GM12878 (cell line): ENCODE results near the gene TFAP2B. TPM values are rescaled to one million over a fixed set of nuclear protein-coding genes. Genes with fewer than 3 reads are reported as not detected.
A peak's percentile ranks its signal among the peaks of the same experiment; 100 is the strongest.

ENCODE experiments used
- ATAC-seq: fragments of 200-7000 bp; cut with Tn5 transposase; 3 replicates; pipeline ENCODE4 v1.9.1; 2020; ENCODE audit warnings: mild to moderate bottlenecking, moderate library complexity
- BruUV-seq: library from RNA; stranded (reverse); fragments of 400-500 nt; replicated peaks from 2 replicates; lab custom pipeline; 2021; lab: Mats Ljungman, UMichigan
- CTCF ChIA-PET: fragments of 300-600 bp; sonication (Branson Sonifier 250); formaldehyde crosslinking; extraction: SDS; loops from one replicate; lab custom pipeline; 2021; ENCODE audit warnings: inconsistent platforms; lab: Yijun Ruan, JAX
- POLR2A ChIA-PET: fragments of 350-600 bp; formaldehyde crosslinking; extraction: SDS; loops from one replicate; lab custom pipeline; 2021; ENCODE audit warnings: inconsistent platforms; lab: Charles Lee
- RAD21 ChIA-PET: fragments of 300-600 bp; sonication (Branson Sonifier 250); formaldehyde crosslinking; loops from one replicate; lab custom pipeline; 2023; ENCODE audit warnings: antibody characterized with exemption; ENCODE audit not compliant: unreplicated experiment; lab: Charles Lee
- SMC1A ChIA-PET: fragments of 300-600 bp; sonication (Branson Sonifier 250); formaldehyde crosslinking; loops from one replicate; lab custom pipeline; 2023; ENCODE audit not compliant: unreplicated experiment, uncharacterized antibody; lab: Charles Lee
- DNase-seq: peaks from one replicate; pipeline ENCODE4 v3.0.0-alpha.2; 2011; ENCODE audit warnings: low read depth, low spot score
- FAIRE-seq: peaks from 3 replicates; lab custom pipeline; 2011; peaks lifted over from hg19 to GRCh38; lab: Jason Lieb, UNC
- H2AFZ ChIP-seq: 2 replicates; pipeline ENCODE4 v1.6.0; 2011; ENCODE audit warnings: low read depth, low read length, control low read depth; ENCODE audit not compliant: control insufficient read depth
- H3K27ac ChIP-seq: 2 replicates; pipeline ENCODE4 v1.5.1; 2011; ENCODE audit warnings: control low read depth; ENCODE audit not compliant: control insufficient read depth, insufficient read depth
- H3K27me3 ChIP-seq, 2 experiments: replicated peaks in 1 of 2; 2 replicates each; pipeline versions ENCODE4 v1.6.0 to v1.6.1; 2011; ENCODE audit warnings: low read length in 1 of 2; ENCODE audit not compliant: control insufficient read depth in 2 of 2, insufficient read depth in 2 of 2
- H3K36me3 ChIP-seq, 2 experiments: 2 replicates each; pipeline ENCODE4 v1.5.1; 2011; ENCODE audit warnings: low read length in 1 of 2; ENCODE audit not compliant: control insufficient read depth in 2 of 2, insufficient read depth in 2 of 2
- H3K4me1 ChIP-seq: 2 replicates; pipeline ENCODE4 v1.6.1; 2011; ENCODE audit warnings: mild to moderate bottlenecking, low read length, moderate library complexity, mixed read lengths; ENCODE audit not compliant: control insufficient read depth, insufficient read depth
- H3K4me2 ChIP-seq: 2 replicates; pipeline ENCODE4 v1.6.0; 2011; ENCODE audit warnings: control low read depth; ENCODE audit not compliant: control insufficient read depth, insufficient read depth
- H3K4me3 ChIP-seq: fragments of 200-600 bp; sonication (generic); 2 replicates; pipeline ENCODE4 v1.5.1; 2016
- H3K79me2 ChIP-seq: 2 replicates; pipeline ENCODE4 v1.6.0; 2011; ENCODE audit warnings: low read length; ENCODE audit not compliant: control insufficient read depth, insufficient read depth
- H3K9ac ChIP-seq: 2 replicates; pipeline ENCODE4 v1.8.0; 2011; ENCODE audit warnings: low read length, control low read depth, mixed read lengths; ENCODE audit not compliant: control insufficient read depth, insufficient read depth
- H3K9me3 ChIP-seq: replicated peaks from 3 replicates; pipeline ENCODE4 v1.5.1; 2011; ENCODE audit warnings: mild to moderate bottlenecking, low read length; ENCODE audit not compliant: control insufficient read depth, insufficient read depth
- H4K20me1 ChIP-seq: 2 replicates; pipeline ENCODE4 v1.6.0; 2011; ENCODE audit not compliant: control insufficient read depth, insufficient read depth
- BCL11A ChIP-seq: IDR thresholded peaks from 2 replicates; pipeline ENCODE4 v1.6.1; 2011; ENCODE audit warnings: low read depth, low read length
- HDAC2 ChIP-seq: fragments of 200-600 bp; sonication (generic); IDR thresholded peaks from 2 replicates; pipeline ENCODE4 v1.6.1; 2017
- JUNB ChIP-seq: IDR thresholded peaks from 2 replicates; pipeline ENCODE4 v1.6.1; 2016; ENCODE audit warnings: antibody characterized with exemption, mild to moderate bottlenecking
- MTA2 ChIP-seq: fragments of 450-650 bp; IDR thresholded peaks from 2 replicates; pipeline ENCODE4 v1.6.1; 2016; ENCODE audit warnings: low read depth, mild to moderate bottlenecking, moderate library complexity
- RB1 ChIP-seq: fragments of 450-650 bp; formaldehyde crosslinking; IDR thresholded peaks from 2 replicates; pipeline ENCODE4 v1.6.1; 2017; ENCODE audit warnings: mild to moderate bottlenecking, borderline replicate concordance
- SMC3 ChIP-seq: IDR thresholded peaks from 2 replicates; pipeline ENCODE4 v1.6.1; 2011; ENCODE audit warnings: low read length, improper control_type of control experiment, borderline replicate concordance
- SP1 ChIP-seq: IDR thresholded peaks from one replicate; pipeline ENCODE4 v1.6.1; 2011; ENCODE audit warnings: low read depth, low read length
- SREBF1 ChIP-seq: IDR thresholded peaks from 2 replicates; pipeline ENCODE4 v1.6.1; 2012; ENCODE audit warnings: mild to moderate bottlenecking, low read length
- ZNF217 ChIP-seq: fragments of 450-650 bp; IDR thresholded peaks from 2 replicates; pipeline ENCODE4 v1.6.1; 2017; ENCODE audit warnings: antibody characterized with exemption, mild to moderate bottlenecking
- WGBS: methylation state at CpG from one replicate; pipeline ENCODE4 v1.1.6; 2016; ENCODE audit warnings: low lambda C conversion rate; ENCODE audit not compliant: insufficient replicate concordance, insufficient coverage; ENCODE audit errors: missing lambda C conversion rate; 5-methylcytosine and 5-hydroxymethylcytosine counted together
- in situ Hi-C: fragments of 300-500 bp; cut with MboI; formaldehyde crosslinking; loops from 9 replicates; pipeline ENCODE4 v1.14.3; 2018; ENCODE audit warnings: mixed read lengths
- intact Hi-C: fragments of 100-400 bp; cut with micrococcal nuclease; formaldehyde crosslinking; loops from one replicate; pipeline ENCODE4 v1.14.2; 2022; ENCODE audit not compliant: unreplicated experiment
- polyA plus RNA-seq, 11 experiments: library from polyadenylated mRNA; depleted of rRNA in 4 of 11; unstranded in 6 of 11; stranded (reverse) in 5 of 11; fragments of >200 nt; fragmentation: Nextera tagmentation in 4 of 11; fragmentation: Illumina TruSeq in 1 of 11; extraction: Ambion mirVana in 4 of 11; extraction: Trizol in 1 of 11; gene quantifications; 1 replicate in 1 of 11; 2 replicates in 10 of 11; pipeline versions ENCODE4 v1.2.1 to v1.2.3, GENCODE V29; 2011 to 2016; ENCODE audit warnings: inconsistent platforms in 2 of 11, missing spikeins in 2 of 11, low read depth in 1 of 11
- total RNA-seq, 4 experiments: library from RNA; depleted of rRNA in 3 of 4; stranded (reverse); fragments of >200 nt in 3 of 4; fragmentation: Illumina TruSeq in 1 of 4; extraction: Trizol in 1 of 4; gene quantifications; 2 replicates each; pipeline versions ENCODE4 v1.2.1 to v1.2.3, GENCODE V29; 2013 to 2021
- TF ChIP-seq, protein P1 (sequence below): fragments of 450-650 bp; IDR thresholded peaks from 2 replicates; pipeline ENCODE4 v1.6.1; 2017; ENCODE audit warnings: mild to moderate bottlenecking, moderate library complexity
- TF ChIP-seq, protein P2 (sequence below): fragments of 450-650 bp; IDR thresholded peaks from 2 replicates; pipeline ENCODE4 v1.6.1; 2016; ENCODE audit warnings: mild to moderate bottlenecking
- TF ChIP-seq, protein P3 (sequence below): fragments of 450-650 bp; formaldehyde crosslinking; IDR thresholded peaks from 2 replicates; pipeline ENCODE4 v1.4.0; 2020; ENCODE audit warnings: mild to moderate bottlenecking, moderate library complexity
- TF ChIP-seq, protein P4 (sequence below): IDR thresholded peaks from 2 replicates; pipeline ENCODE4 v1.6.1; 2012; ENCODE audit warnings: low read length, inconsistent platforms

TFAP2B gene
- total and polyA plus RNA-seq, 10 of the 15 experiments (the other 5 are each of a cell fraction or from before 2014, with no cell fraction given), result 0.03 to 0.15 (median 0.07) TPM; not detected in 5

DNA sequence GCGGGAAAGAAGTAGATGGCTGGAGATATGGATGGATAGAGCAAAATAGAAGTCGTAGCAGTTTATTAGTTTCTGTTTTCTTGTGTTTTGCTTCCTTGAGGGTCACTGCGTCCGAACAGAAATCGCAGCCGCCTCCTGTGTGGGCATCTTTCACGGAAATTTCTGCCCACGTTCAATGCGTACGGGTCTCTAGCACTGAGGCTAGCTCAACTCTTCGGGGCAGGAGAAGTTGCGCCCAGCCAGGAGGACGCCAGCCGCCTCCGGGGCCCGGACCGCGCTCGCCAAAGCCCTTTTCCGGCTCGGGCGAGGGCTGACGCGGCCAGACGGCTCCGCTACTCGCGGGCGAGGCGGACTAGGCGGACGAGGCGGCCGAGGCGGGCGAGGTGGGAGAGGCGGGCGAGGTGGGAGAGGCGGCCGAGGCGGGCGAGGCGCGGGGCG, 814 bp downstream of the TFAP2B start:
- H2AFZ ChIP-seq, result no peak overlapping the region
- ChIA-PET SMC1A (no interaction called here), CTCF (interaction anchor here (0.6 to 1.2 kb wide), 3 partner anchors 741 to 1333 kb away, joined by 3 read pairs; no protein-coding TSS in a partner anchor), RAD21 (no interaction called here), POLR2A (no interaction called here)
- no peak overlapping the region for H3K27ac ChIP-seq
- H3K4me2 ChIP-seq, result peak overlapping the region; percentile 38; the same call in 1 of the 2 replicates
- peaks cover 5 to 28% of the 10 kb centered on the region in 2 experiments for H3K27me3 ChIP-seq
- in situ Hi-C loops, result loop anchor here (10.0 kb wide), 3 partner anchors 535 to 1205 kb away; no protein-coding TSS in a partner anchor
- FAIRE-seq (no peak), DNase-seq (no peak), ATAC-seq (peak; percentile 47)
- H3K4me3 ChIP-seq, result peak overlapping the region; percentile 16; the same call in 1 of the 2 replicates
- intact Hi-C loops, result loop anchor here (5.0 kb wide), 3 partner anchors 638 to 1023 kb away; no protein-coding TSS in a partner anchor
- WGBS, result 10% methylated on average over 34 of the region's 45 CpGs
- no peaks in the 10 kb centered on the region for H3K79me2 ChIP-seq
- H3K36me3 ChIP-seq, result no peaks in the 10 kb centered on the region
- no peaks in the 10 kb centered on the region for H4K20me1 ChIP-seq
- H3K9ac ChIP-seq, result no peak overlapping the region
- H3K9me3 ChIP-seq, result no peaks in the 10 kb centered on the region
- no TSS peak for BruUV-seq
- no peaks in the 10 kb centered on the region for H3K4me1 ChIP-seq
- TF ChIP-seq, protein P1, sequence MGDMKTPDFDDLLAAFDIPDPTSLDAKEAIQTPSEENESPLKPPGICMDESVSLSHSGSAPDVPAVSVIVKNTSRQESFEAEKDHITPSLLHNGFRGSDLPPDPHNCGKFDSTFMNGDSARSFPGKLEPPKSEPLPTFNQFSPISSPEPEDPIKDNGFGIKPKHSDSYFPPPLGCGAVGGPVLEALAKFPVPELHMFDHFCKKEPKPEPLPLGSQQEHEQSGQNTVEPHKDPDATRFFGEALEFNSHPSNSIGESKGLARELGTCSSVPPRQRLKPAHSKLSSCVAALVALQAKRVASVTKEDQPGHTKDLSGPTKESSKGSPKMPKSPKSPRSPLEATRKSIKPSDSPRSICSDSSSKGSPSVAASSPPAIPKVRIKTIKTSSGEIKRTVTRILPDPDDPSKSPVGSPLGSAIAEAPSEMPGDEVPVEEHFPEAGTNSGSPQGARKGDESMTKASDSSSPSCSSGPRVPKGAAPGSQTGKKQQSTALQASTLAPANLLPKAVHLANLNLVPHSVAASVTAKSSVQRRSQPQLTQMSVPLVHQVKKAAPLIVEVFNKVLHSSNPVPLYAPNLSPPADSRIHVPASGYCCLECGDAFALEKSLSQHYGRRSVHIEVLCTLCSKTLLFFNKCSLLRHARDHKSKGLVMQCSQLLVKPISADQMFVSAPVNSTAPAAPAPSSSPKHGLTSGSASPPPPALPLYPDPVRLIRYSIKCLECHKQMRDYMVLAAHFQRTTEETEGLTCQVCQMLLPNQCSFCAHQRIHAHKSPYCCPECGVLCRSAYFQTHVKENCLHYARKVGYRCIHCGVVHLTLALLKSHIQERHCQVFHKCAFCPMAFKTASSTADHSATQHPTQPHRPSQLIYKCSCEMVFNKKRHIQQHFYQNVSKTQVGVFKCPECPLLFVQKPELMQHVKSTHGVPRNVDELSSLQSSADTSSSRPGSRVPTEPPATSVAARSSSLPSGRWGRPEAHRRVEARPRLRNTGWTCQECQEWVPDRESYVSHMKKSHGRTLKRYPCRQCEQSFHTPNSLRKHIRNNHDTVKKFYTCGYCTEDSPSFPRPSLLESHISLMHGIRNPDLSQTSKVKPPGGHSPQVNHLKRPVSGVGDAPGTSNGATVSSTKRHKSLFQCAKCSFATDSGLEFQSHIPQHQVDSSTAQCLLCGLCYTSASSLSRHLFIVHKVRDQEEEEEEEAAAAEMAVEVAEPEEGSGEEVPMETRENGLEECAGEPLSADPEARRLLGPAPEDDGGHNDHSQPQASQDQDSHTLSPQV, result no peak
- TF ChIP-seq RB1 (no peak), MTA2 (no peak), SREBF1 (no peak), ZNF217 (no peak), JUNB (no peak), BCL11A (no peak), SMC3 (no peak), SP1 (no peak), HDAC2 (no peak)
- TF ChIP-seq, protein P2, sequence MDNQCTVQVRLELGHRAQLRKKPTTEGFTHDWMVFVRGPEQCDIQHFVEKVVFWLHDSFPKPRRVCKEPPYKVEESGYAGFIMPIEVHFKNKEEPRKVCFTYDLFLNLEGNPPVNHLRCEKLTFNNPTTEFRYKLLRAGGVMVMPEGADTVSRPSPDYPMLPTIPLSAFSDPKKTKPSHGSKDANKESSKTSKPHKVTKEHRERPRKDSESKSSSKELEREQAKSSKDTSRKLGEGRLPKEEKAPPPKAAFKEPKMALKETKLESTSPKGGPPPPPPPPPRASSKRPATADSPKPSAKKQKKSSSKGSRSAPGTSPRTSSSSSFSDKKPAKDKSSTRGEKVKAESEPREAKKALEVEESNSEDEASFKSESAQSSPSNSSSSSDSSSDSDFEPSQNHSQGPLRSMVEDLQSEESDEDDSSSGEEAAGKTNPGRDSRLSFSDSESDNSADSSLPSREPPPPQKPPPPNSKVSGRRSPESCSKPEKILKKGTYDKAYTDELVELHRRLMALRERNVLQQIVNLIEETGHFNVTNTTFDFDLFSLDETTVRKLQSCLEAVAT, result no peak
- TF ChIP-seq, protein P3, sequence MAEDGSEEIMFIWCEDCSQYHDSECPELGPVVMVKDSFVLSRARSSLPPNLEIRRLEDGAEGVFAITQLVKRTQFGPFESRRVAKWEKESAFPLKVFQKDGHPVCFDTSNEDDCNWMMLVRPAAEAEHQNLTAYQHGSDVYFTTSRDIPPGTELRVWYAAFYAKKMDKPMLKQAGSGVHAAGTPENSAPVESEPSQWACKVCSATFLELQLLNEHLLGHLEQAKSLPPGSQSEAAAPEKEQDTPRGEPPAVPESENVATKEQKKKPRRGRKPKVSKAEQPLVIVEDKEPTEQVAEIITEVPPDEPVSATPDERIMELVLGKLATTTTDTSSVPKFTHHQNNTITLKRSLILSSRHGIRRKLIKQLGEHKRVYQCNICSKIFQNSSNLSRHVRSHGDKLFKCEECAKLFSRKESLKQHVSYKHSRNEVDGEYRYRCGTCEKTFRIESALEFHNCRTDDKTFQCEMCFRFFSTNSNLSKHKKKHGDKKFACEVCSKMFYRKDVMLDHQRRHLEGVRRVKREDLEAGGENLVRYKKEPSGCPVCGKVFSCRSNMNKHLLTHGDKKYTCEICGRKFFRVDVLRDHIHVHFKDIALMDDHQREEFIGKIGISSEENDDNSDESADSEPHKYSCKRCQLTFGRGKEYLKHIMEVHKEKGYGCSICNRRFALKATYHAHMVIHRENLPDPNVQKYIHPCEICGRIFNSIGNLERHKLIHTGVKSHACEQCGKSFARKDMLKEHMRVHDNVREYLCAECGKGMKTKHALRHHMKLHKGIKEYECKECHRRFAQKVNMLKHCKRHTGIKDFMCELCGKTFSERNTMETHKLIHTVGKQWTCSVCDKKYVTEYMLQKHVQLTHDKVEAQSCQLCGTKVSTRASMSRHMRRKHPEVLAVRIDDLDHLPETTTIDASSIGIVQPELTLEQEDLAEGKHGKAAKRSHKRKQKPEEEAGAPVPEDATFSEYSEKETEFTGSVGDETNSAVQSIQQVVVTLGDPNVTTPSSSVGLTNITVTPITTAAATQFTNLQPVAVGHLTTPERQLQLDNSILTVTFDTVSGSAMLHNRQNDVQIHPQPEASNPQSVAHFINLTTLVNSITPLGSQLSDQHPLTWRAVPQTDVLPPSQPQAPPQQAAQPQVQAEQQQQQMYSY (CRISPR knock-in tag), result no peak
- TF ChIP-seq, protein P4, sequence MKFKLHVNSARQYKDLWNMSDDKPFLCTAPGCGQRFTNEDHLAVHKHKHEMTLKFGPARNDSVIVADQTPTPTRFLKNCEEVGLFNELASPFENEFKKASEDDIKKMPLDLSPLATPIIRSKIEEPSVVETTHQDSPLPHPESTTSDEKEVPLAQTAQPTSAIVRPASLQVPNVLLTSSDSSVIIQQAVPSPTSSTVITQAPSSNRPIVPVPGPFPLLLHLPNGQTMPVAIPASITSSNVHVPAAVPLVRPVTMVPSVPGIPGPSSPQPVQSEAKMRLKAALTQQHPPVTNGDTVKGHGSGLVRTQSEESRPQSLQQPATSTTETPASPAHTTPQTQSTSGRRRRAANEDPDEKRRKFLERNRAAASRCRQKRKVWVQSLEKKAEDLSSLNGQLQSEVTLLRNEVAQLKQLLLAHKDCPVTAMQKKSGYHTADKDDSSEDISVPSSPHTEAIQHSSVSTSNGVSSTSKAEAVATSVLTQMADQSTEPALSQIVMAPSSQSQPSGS, result no peak
